H1 (cell line): ENCODE results near the gene NAA40. TPM values are rescaled to one million over a fixed set of nuclear protein-coding genes. Genes with fewer than 3 reads are reported as not detected.

Source experiments
- CHD1 ChIP-seq: IDR thresholded peaks from 2 replicates; pipeline ENCODE4 v1.6.1; 2012; ENCODE audit warnings: low read depth, low read length, improper control_type of control experiment
- GTF2F1 ChIP-seq: IDR thresholded peaks from 2 replicates; pipeline ENCODE4 v1.6.1; 2012; ENCODE audit warnings: low read depth, low read length, improper control_type of control experiment, borderline replicate concordance
- SIN3A ChIP-seq, 2 experiments: IDR thresholded peaks in 1 of 2; conservative IDR thresholded peaks in 1 of 2; 2 replicates each; pipeline ENCODE4 v1.6.1; 2011 to 2012; ENCODE audit warnings: low read length in 2 of 2, improper control_type of control experiment in 1 of 2, low read depth in 1 of 2, mild to moderate bottlenecking in 1 of 2
- SP1 ChIP-seq: IDR thresholded peaks from 2 replicates; pipeline ENCODE4 v1.6.1; 2011; ENCODE audit warnings: low read depth, low read length
- polyA plus RNA-seq, 7 experiments: library from polyadenylated mRNA; depleted of rRNA in 3 of 7; stranded (reverse) in 5 of 7; unstranded in 2 of 7; fragments of >200 nt in 5 of 7; fragments of 200-250 nt in 2 of 7; gene quantifications; 1 replicate in 5 of 7; 2 replicates in 1 of 7; 4 replicates in 1 of 7; pipeline versions ENCODE4 v1.2.1 to v1.2.3, GENCODE V29; 2011 to 2013; ENCODE audit warnings: missing spikeins in 2 of 7, mixed read lengths in 2 of 7
- small RNA-seq: library from polyadenylated mRNA; stranded (forward); fragments of <200 nt; extraction: miRNeasy Mini kit (QIAGEN cat#:217004); gene quantifications from one replicate; pipeline ENCODE3, GENCODE V24; 2013; ENCODE audit not compliant: insufficient read depth
- total RNA-seq: library from RNA; stranded (reverse); fragmentation: NEBNext Ultra II Directional; extraction: Animal tissue kit (Norgen Biotek cat#: 25700); gene quantifications from 2 replicates; pipeline ENCODE4 v1.2.1, GENCODE V29; 2021

Gene NAA40
- total and polyA plus RNA-seq, 2 of the 8 experiments (the other 6 are each of a cell fraction or from before 2014, with no cell fraction given): 20.0 to 31.1 TPM

DNA sequence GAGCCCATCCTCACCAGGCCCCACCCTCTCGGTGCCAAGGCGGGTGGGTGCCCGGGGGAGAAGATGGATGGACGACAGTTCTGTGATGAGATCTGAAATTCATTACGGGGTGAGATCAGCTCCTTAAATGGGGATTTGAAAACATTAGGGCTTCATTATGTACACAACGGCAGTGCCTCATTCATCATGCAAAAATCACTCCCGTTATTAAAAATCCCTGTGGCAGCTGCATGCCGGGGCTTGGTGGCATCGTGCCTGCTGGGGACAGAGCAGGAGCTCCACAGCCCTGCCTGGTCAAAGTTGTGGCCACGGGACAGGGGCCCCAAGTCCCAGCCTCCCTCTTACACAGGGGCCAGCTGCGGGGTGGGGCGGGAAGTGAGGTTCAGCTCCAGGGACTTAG lies 67.6 kb downstream of the NAA40 start (continued):
- TF ChIP-seq CHD1 (no peak), SP1 (no peak), SIN3A (conservative IDR thresholded peaks at IDR 0.05 in 1 of 2, IDR thresholded peaks at IDR 0.05 in 1 of 2; ENCODE audit: low read depth in 1 of 2, low read length in 2 of 2) (no peak), GTF2F1 (no peak)

Small RNA genes within 50 kb of the gene (small RNA-seq; reads per million reads assigned to genes)
- not detected for gene RNU6-45P

Other genes with a start within 250 kb of the NAA40 start
- 33.8 and 34.0 TPM in 2 replicates for gene ZFTA, start 170.2 kb upstream of the NAA40 start, total RNA-seq
- 9.5 and 15.4 TPM in 2 replicates for gene ZFTA, start 170.2 kb upstream of the NAA40 start, polyA plus RNA-seq (2011; rRNA removed)
- gene SPINDOC, start 125.5 kb upstream of the NAA40 start, total RNA-seq: 99.7 and 104 TPM in 2 replicates
- gene SPINDOC, start 125.5 kb upstream of the NAA40 start, polyA plus RNA-seq (2011; rRNA removed): 78.7 and 112 TPM in 2 replicates
- 56.5 and 58.5 TPM in 2 replicates for gene MARK2, start 99.9 kb upstream of the NAA40 start, total RNA-seq
- 19.3 and 24.4 TPM in 2 replicates for gene MARK2, start 99.9 kb upstream of the NAA40 start, polyA plus RNA-seq (2011; rRNA removed)
- gene RCOR2, start 21.8 kb upstream of the NAA40 start, total RNA-seq: 78.0 and 80.1 TPM in 2 replicates
- gene RCOR2, start 21.8 kb upstream of the NAA40 start, polyA plus RNA-seq (2011; rRNA removed): 54.6 and 75.9 TPM in 2 replicates
- gene COX8A, start 35.6 kb downstream of the NAA40 start, total RNA-seq: 365 and 413 TPM in 2 replicates
- 1,720 and 2,058 TPM in 2 replicates for gene COX8A, start 35.6 kb downstream of the NAA40 start, polyA plus RNA-seq (2011; rRNA removed)
- 110 and 112 TPM in 2 replicates for gene OTUB1, start 47.4 kb downstream of the NAA40 start, total RNA-seq
- gene OTUB1, start 47.4 kb downstream of the NAA40 start, polyA plus RNA-seq (2011; rRNA removed): 274 and 348 TPM in 2 replicates
- 0.28 and 0.42 TPM in 2 replicates for gene FLRT1, start 96.9 kb downstream of the NAA40 start, total RNA-seq
- gene FLRT1, start 96.9 kb downstream of the NAA40 start, polyA plus RNA-seq (2011; rRNA removed): 0.14 and 0.20 TPM in 2 replicates
- 19.5 and 19.6 TPM in 2 replicates for gene MACROD1, start 227.1 kb downstream of the NAA40 start, total RNA-seq
- gene MACROD1, start 227.1 kb downstream of the NAA40 start, polyA plus RNA-seq (2011; rRNA removed): 34.1 and 107 TPM in 2 replicates
- 316 and 329 TPM in 2 replicates for gene STIP1, start 247.2 kb downstream of the NAA40 start, total RNA-seq
- 140 and 151 TPM in 2 replicates for gene STIP1, start 247.2 kb downstream of the NAA40 start, polyA plus RNA-seq (2011; rRNA removed)